HEK293T (cell line): ENCODE data around the gene STX4.

Source experiments
- CTBP1 ChIP-seq: fragments of 450-650 bp; IDR thresholded peaks from 2 replicates; pipeline ENCODE4 v1.6.1; 2016; ENCODE audit warnings: borderline replicate concordance
- HDGF ChIP-seq: fragments of 450-650 bp; IDR thresholded peaks from 2 replicates; pipeline ENCODE4 v1.6.1; 2017; ENCODE audit warnings: antibody characterized with exemption, borderline replicate concordance
- NFRKB ChIP-seq: fragments of 450-650 bp; IDR thresholded peaks from 2 replicates; pipeline ENCODE4 v1.6.1; 2016; ENCODE audit warnings: mild to moderate bottlenecking, moderate library complexity

DNA sequence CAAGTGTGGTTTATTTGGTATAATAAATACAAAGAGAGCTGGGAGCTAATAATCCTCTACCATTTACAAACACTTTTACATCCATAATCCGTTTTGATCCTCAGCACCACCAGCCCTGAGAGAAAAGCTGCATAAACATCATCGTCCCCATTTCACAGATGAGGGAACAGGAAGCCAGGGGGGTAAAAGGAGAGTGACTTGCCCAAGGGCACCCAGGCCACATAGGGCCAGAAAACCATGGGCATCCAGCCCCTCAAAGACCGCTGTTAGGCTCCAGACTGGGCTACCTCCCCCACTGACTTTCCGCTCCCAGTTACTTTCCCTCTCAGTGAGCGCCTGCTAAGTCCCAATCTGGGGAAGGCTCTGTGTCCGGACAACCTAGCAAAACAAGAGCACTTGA, 29.6 kb upstream of the STX4 start:
- TF ChIP-seq NFRKB (no peak), CTBP1 (no peak), HDGF (no peak)
